Measurements from ENCODE around the gene ANO2.

Gene ANO2

DNA sequence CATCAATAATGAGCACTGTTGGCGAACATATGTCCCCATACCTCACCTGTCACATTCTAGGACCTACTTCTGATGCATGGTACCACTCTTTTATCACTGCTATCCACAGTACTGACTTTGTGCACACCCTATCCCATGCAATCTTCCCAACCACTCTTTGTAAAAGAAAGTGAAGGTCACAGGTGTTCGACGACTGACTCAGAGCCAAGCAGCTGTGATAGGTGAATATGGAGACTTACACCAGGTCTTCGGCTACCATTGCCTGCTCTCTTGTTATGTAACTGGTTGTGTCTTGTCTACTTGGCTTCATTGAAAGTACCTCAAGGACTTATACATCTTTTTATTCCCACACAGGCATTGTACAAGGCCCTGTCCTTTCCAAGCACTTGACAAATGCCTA lies 169.0 kb downstream of the ANO2 start:
- 0 out of 2 replicates have a peak, but pooled peaks cover 4% of the 10 kb centered on the region for H3K4me1 ChIP-seq (ENCODE audit: control insufficient read depth, insufficient read depth, low read length)
- no peaks in the 10 kb centered on the region for H3K36me3 ChIP-seq (ENCODE audit: control insufficient read depth, insufficient read depth, low read length)
- H3K9ac ChIP-seq (ENCODE audit: low read length): no peak overlapping the region
- H3K9me3 ChIP-seq (ENCODE audit: control insufficient read depth, insufficient read depth, low read depth, low read length): no peaks in the 10 kb centered on the region
- H3K27ac ChIP-seq (ENCODE audit: low read depth, low read length): no peak overlapping the region
- no peaks in the 10 kb centered on the region for H3K27me3 ChIP-seq (ENCODE audit: control insufficient read depth, insufficient read depth, low read length)
- no peak overlapping the region for H3K4me3 ChIP-seq (ENCODE audit: low read depth, low read length)

DNA sequence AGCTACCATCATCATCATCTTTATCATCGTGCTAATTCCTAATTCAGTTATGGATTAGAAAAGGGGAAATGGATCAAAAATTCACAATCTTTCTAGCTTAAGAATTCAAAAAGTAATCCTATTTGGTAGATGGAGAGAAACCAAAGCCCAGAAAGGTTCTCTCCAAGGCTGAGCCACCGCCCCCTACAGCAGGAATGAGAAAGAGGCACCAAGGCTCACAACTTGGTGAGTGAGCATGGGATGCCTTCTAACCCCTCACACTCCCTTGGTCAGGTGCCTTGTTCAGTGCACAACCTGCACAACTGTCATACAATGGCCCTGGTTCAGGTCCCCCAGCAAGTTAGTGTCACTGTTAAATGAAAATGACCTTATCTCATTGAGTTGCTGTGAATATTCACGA lies 171.5 kb downstream of the ANO2 start:
- H3K36me3 ChIP-seq (ENCODE audit: control insufficient read depth, insufficient read depth, low read length): no peaks in the 10 kb centered on the region
- H3K4me3 ChIP-seq (ENCODE audit: low read depth, low read length): no peak overlapping the region
- no peaks in the 10 kb centered on the region for H3K9me3 ChIP-seq (ENCODE audit: control insufficient read depth, insufficient read depth, low read depth, low read length)
- no peak overlapping the region for H3K27ac ChIP-seq (ENCODE audit: low read depth, low read length)
- no peaks in the 10 kb centered on the region for H3K27me3 ChIP-seq (ENCODE audit: control insufficient read depth, insufficient read depth, low read length)
- H3K9ac ChIP-seq (ENCODE audit: low read length): no peak overlapping the region
- H3K4me1 ChIP-seq (ENCODE audit: control insufficient read depth, insufficient read depth, low read length): 0 out of 2 replicates have a peak, but pooled peaks cover 4% of the 10 kb centered on the region

DNA sequence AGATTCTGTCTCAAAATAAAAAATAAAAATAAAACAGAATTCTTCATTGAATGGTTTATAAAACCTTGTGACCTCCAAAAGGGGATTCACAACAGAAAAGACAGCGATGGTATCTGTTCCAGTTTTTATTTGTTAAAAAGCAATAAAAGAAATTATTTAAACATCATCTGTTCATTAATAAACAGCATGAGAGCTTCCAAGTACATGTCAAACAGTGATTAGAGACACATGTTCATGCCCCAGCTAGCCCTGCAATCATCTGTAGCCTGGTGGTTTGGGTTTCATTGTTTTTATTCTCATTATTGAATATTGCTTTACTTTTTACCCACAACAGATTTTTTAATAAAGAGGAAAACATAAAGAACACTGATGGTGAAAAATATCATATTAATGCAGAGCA lies 173.3 kb downstream of the ANO2 start:
- H3K4me1 ChIP-seq (ENCODE audit: control insufficient read depth, insufficient read depth, low read length): 0 out of 2 replicates have a peak, but pooled peaks cover 4% of the 10 kb centered on the region
- H3K27me3 ChIP-seq (ENCODE audit: control insufficient read depth, insufficient read depth, low read length): no peaks in the 10 kb centered on the region
- H3K27ac ChIP-seq (ENCODE audit: low read depth, low read length): no peak overlapping the region
- H3K4me3 ChIP-seq (ENCODE audit: low read depth, low read length): no peak overlapping the region
- H3K9me3 ChIP-seq (ENCODE audit: control insufficient read depth, insufficient read depth, low read depth, low read length): peaks cover 3% of the 10 kb centered on the region; the same call in 1 of the 2 replicates
- no peaks in the 10 kb centered on the region for H3K36me3 ChIP-seq (ENCODE audit: control insufficient read depth, insufficient read depth, low read length)
- no peak overlapping the region for H3K9ac ChIP-seq (ENCODE audit: low read length)

DNA sequence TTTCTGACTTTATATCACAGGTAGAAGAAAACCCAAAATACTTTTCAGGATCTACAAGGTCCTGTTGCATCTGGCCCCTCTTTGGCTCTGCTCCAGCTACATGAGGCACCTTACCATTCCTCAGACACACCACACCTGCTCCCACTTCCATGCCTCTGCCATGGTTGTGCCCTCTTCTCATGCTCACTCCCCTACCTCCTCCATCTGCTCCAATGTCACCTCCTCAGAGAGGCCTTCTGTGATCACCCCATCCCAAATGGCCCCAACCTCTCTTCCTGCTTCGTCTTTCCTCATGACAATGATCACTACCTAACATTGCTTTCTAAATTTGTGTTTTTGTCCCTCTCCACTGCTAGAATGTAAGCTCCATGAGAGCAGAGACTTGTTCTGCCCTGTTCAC lies 174.3 kb downstream of the ANO2 start:
- Histone ChIP-seq H3K4me1 (ENCODE audit: control insufficient read depth, insufficient read depth, low read length) (0 out of 2 replicates have a peak, but pooled peaks cover 4% of the 10 kb centered on the region), H3K27me3 (ENCODE audit: control insufficient read depth, insufficient read depth, low read length) (no peaks in the 10 kb centered on the region), H3K27ac (ENCODE audit: low read depth, low read length) (no peak overlapping the region), H3K36me3 (ENCODE audit: control insufficient read depth, insufficient read depth, low read length) (no peaks in the 10 kb centered on the region), H3K4me3 (ENCODE audit: low read depth, low read length) (no peak overlapping the region), H3K9ac (ENCODE audit: low read length) (no peak overlapping the region), H3K9me3 (ENCODE audit: control insufficient read depth, insufficient read depth, low read depth, low read length) (peaks cover 4% of the 10 kb centered on the region; the same call in 1 of the 2 replicates)

DNA sequence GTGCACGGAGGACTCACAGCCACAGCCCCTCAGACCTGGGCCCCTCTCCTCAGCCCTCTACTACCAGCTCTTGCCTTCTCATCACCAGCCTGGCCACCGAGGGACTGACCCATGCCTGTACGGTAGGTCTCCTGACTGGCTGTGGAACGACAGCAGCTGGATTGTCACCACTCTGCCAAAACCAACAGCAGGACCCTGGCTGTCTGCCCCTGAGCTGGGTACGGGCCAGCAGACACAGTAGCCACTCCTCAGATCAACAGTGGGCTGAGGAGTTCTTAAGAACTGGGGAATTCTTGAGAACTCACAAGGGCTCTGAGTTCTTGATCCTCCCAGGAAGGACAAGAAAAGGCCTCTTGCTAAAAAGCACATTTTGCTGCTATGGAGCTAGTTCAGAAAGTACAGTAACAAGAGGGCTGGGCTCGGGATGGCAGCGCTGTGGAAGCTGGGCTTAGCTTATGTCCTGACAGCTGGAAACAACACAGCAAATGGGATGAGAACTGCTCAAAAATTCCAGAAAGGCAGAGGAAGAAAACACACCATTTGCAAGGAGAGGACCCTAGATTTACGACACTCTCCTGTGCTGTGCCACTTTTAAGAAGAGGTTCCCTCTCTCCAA lies 176.4 kb downstream of the ANO2 start:
- Histone ChIP-seq H3K27me3 (ENCODE audit: control insufficient read depth, insufficient read depth, low read length) (no peaks in the 10 kb centered on the region), H3K9ac (ENCODE audit: low read length) (no peak overlapping the region), H3K27ac (ENCODE audit: low read depth, low read length) (no peak overlapping the region), H3K4me1 (ENCODE audit: control insufficient read depth, insufficient read depth, low read length) (0 out of 2 replicates have a peak, but pooled peaks cover 4% of the 10 kb centered on the region), H3K4me3 (ENCODE audit: low read depth, low read length) (no peak overlapping the region), H3K9me3 (ENCODE audit: control insufficient read depth, insufficient read depth, low read depth, low read length) (peaks cover 7% of the 10 kb centered on the region; the same call in 1 of the 2 replicates), H3K36me3 (ENCODE audit: control insufficient read depth, insufficient read depth, low read length) (no peaks in the 10 kb centered on the region)

DNA sequence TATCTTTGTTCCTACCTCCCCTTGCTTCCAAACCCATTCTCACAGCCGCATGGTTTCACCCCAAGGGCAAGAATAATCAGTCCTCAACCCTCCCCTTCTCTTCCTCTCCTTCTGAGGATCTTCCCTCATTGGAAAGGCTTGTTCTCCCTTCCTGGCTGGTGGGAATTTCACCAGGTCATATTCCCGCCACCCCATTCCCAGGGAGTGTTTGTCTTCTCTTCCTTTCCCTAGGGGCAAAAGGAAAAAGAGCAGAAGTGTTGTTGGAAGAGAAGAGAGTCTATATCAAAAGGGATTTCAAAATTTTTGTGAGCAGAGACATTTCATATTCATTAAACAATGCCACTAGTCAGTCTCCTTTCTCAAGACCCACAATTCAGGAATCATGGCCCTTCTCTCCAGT lies 176.9 kb downstream of the ANO2 start:
- no peak overlapping the region for H3K4me3 ChIP-seq (ENCODE audit: low read depth, low read length)
- H3K27me3 ChIP-seq (ENCODE audit: control insufficient read depth, insufficient read depth, low read length): no peaks in the 10 kb centered on the region
- H3K4me1 ChIP-seq (ENCODE audit: control insufficient read depth, insufficient read depth, low read length): 0 out of 2 replicates have a peak, but pooled peaks cover 4% of the 10 kb centered on the region
- no peak overlapping the region for H3K27ac ChIP-seq (ENCODE audit: low read depth, low read length)
- peaks cover 7% of the 10 kb centered on the region; the same call in 1 of the 2 replicates for H3K9me3 ChIP-seq (ENCODE audit: control insufficient read depth, insufficient read depth, low read depth, low read length)
- no peaks in the 10 kb centered on the region for H3K36me3 ChIP-seq (ENCODE audit: control insufficient read depth, insufficient read depth, low read length)
- H3K9ac ChIP-seq (ENCODE audit: low read length): no peak overlapping the region

DNA sequence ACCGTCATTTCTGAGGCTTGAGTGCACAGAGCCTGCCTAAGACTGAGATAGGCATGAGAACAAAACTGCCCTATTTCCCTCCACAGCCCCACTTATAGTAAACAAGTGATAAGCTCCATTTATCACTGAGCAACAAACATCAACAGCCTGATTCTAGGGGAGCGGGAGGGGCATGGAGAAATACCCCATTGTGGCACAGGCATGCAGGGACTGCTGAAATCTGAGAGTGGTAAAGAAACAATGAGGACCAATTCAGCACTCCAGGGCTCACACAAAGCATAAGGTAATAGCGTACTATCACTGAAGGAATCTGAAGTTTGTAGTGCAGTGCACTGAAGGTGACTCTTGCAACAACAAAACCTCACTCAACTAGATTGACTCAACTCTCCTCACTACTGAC lies 186.7 kb downstream of the ANO2 start:
- Histone ChIP-seq H3K9me3 (ENCODE audit: control insufficient read depth, insufficient read depth, low read depth, low read length) (peaks cover 8% of the 10 kb centered on the region), H3K4me3 (ENCODE audit: low read depth, low read length) (no peak overlapping the region), H3K9ac (ENCODE audit: low read length) (no peak overlapping the region), H3K27me3 (ENCODE audit: control insufficient read depth, insufficient read depth, low read length) (no peaks in the 10 kb centered on the region; the same call in 1 of the 2 replicates), H3K4me1 (ENCODE audit: control insufficient read depth, insufficient read depth, low read length) (0 out of 2 replicates have a peak, but pooled peaks cover 6% of the 10 kb centered on the region), H3K36me3 (ENCODE audit: control insufficient read depth, insufficient read depth, low read length) (no peaks in the 10 kb centered on the region), H3K27ac (ENCODE audit: low read depth, low read length) (no peak overlapping the region)

DNA sequence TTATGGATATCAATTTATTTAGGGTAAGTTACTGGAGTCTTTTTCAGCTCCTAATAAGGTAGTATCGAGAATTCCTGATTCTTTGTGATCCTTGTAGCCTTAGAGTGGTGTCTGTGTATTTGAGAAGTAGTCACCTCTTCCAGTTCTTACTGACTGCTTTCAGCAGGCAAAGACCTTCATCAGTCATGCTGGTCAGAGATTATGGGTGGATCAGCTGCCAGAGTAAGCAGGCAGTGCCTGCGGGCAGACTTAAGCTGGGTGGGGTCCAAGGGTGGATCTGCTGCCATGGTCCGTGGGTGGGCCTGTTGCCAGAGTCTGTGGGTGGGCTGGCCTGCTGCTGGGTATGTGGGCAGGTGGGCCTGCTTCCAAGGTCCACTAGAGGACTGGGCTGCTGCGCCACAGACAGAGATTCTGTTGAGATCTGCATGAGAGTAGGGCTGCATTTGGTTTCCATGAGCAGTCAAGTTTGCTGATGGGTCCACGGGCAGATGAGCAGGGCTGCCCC lies 188.7 kb downstream of the ANO2 start:
- H3K4me1 ChIP-seq (ENCODE audit: control insufficient read depth, insufficient read depth, low read length): 0 out of 2 replicates have a peak, but pooled peaks cover 6% of the 10 kb centered on the region
- no peaks in the 10 kb centered on the region; the same call in 1 of the 2 replicates for H3K27me3 ChIP-seq (ENCODE audit: control insufficient read depth, insufficient read depth, low read length)
- H3K4me3 ChIP-seq (ENCODE audit: low read depth, low read length): no peak overlapping the region
- H3K9ac ChIP-seq (ENCODE audit: low read length): no peak overlapping the region
- H3K27ac ChIP-seq (ENCODE audit: low read depth, low read length): no peak overlapping the region
- H3K9me3 ChIP-seq (ENCODE audit: control insufficient read depth, insufficient read depth, low read depth, low read length): peaks cover 8% of the 10 kb centered on the region
- no peaks in the 10 kb centered on the region for H3K36me3 ChIP-seq (ENCODE audit: control insufficient read depth, insufficient read depth, low read length)

DNA sequence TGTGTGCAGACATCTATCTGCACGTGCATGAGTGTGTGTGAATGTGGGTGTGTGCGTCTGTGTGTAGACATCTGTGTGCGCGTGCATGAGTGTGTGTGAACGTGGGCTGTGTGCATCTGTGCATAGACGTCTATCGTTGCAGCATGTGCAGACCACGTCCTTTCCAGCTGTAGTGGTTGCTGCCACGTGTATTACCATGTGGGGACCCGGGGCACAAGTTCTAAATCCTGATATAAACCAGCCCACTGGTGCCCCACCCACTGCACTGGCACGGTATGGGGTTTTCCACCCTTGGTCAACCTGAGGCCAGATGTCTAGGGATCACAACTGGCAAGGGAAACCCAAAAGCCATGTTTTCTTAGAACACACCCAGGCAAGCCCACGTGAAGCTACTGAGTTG lies 197.0 kb downstream of the ANO2 start:
- H3K36me3 ChIP-seq (ENCODE audit: control insufficient read depth, insufficient read depth, low read length): no peaks in the 10 kb centered on the region
- no peaks in the 10 kb centered on the region for H3K9me3 ChIP-seq (ENCODE audit: control insufficient read depth, insufficient read depth, low read depth, low read length)

DNA sequence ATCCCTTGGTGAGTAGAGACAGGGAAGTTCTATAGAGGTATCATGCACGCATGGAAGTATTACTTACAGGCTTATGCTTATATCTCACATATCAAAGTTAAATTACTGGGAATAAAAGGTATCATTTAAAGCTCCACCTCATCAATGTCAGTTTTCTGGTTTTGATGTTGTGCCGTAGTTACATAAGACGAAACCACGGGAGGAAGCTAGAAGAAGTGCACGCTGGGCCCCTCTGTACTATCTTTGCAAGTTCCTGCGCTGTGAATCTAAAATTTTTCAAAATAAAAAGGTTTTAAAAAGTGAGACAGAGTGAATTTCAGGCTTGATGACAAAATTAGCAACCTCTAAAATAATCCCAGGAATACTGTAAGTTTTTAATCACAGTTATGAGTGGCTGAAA lies 198.1 kb downstream of the ANO2 start:
- no peak overlapping the region for H3K27ac ChIP-seq (ENCODE audit: low read depth, low read length)
- no peaks in the 10 kb centered on the region for H3K4me1 ChIP-seq (ENCODE audit: control insufficient read depth, insufficient read depth, low read length)
- no peak overlapping the region for H3K9ac ChIP-seq (ENCODE audit: low read length)
- no peak overlapping the region for H3K4me3 ChIP-seq (ENCODE audit: low read depth, low read length)
- no peaks in the 10 kb centered on the region for H3K36me3 ChIP-seq (ENCODE audit: control insufficient read depth, insufficient read depth, low read length)
- no peaks in the 10 kb centered on the region for H3K27me3 ChIP-seq (ENCODE audit: control insufficient read depth, insufficient read depth, low read length)
- no peaks in the 10 kb centered on the region for H3K9me3 ChIP-seq (ENCODE audit: control insufficient read depth, insufficient read depth, low read depth, low read length)

More for the DNA sequence above, 197.0 kb downstream of the ANO2 start:
- no peak overlapping the region for H3K9ac ChIP-seq (ENCODE audit: low read length)
- no peaks in the 10 kb centered on the region for H3K4me1 ChIP-seq (ENCODE audit: control insufficient read depth, insufficient read depth, low read length)
- no peak overlapping the region for H3K4me3 ChIP-seq (ENCODE audit: low read depth, low read length)
- no peak overlapping the region for H3K27ac ChIP-seq (ENCODE audit: low read depth, low read length)
- H3K27me3 ChIP-seq (ENCODE audit: control insufficient read depth, insufficient read depth, low read length): no peaks in the 10 kb centered on the region

DNA sequence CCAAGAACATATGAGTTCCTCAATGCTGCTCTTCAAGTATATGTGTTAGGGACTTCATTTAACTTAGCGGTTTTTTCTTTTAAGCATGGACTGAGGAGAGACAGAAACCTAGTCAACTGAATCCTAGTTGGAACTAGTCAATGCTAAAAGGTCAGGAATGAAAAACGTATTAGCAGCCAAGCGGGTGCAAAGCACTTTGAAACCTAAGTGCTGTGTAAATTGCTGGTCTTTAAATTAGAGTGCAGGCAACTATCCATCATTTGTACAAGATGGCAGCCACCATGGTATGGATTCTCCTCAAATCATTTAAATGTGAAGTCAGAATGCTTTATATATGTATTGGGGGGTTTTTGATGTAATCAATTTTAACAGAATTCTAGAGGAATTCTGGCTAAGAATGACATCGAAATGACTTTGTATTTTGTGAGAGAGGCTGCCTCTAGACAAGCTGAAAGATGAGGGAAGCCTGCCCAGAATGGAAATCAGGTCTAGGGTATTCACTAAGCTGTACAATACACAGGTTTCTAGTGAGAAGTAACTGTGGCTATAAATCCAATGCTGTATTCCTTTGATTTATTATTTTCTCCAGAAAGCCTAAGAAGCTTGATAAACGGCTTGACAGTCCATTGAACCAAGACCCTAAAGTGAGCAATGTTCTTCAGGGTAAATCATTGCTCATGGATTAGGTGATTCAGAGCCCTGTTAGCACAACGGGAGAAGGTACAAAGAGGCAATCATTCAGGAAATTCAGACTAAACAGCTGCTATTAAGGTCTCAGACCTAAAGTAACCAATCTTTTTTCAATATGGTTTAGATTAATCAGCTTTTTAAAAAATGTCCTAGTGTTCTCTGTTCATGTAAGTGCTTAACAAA lies 198.8 kb downstream of the ANO2 start:
- Histone ChIP-seq H3K27ac (ENCODE audit: low read depth, low read length) (no peak overlapping the region), H3K4me1 (ENCODE audit: control insufficient read depth, insufficient read depth, low read length) (no peaks in the 10 kb centered on the region), H3K9ac (ENCODE audit: low read length) (no peak overlapping the region), H3K36me3 (ENCODE audit: control insufficient read depth, insufficient read depth, low read length) (no peaks in the 10 kb centered on the region), H3K4me3 (ENCODE audit: low read depth, low read length) (no peak overlapping the region), H3K9me3 (ENCODE audit: control insufficient read depth, insufficient read depth, low read depth, low read length) (no peaks in the 10 kb centered on the region), H3K27me3 (ENCODE audit: control insufficient read depth, insufficient read depth, low read length) (no peaks in the 10 kb centered on the region)

Measured in HUES6 (cell line).